KMS-11 (cell line): Measurements from ENCODE around the gene NOS3.
"Not testable (repeated sequence)": the region's sequence is repeated elsewhere in the genome, so short reads cannot be mapped to it uniquely, and the experiment has no call there.

ENCODE experiments used
- H2AFZ ChIP-seq: fragments of 200-600 bp; sonication (generic); 2 replicates; pipeline ENCODE4 v1.6.1; 2016; ENCODE audit warnings: antibody characterized with exemption, mixed run types, low read depth
- H3K27ac ChIP-seq: fragments of 200-600 bp; sonication (generic); 2 replicates; pipeline ENCODE4 v1.6.1; 2016; ENCODE audit warnings: mild to moderate bottlenecking, mixed run types
- H3K27me3 ChIP-seq: fragments of 200-600 bp; sonication (generic); 2 replicates; pipeline ENCODE4 v1.6.1; 2017; ENCODE audit warnings: mild to moderate bottlenecking, low read depth, mixed run types, moderate library complexity; ENCODE audit not compliant: insufficient read depth
- H3K36me3 ChIP-seq: fragments of 200-600 bp; sonication (generic); 2 replicates; pipeline ENCODE4 v1.6.1; 2017; ENCODE audit warnings: mild to moderate bottlenecking, mixed run types; ENCODE audit not compliant: insufficient read depth
- H3K4me1 ChIP-seq: fragments of 200-600 bp; sonication (generic); 2 replicates; pipeline ENCODE4 v1.6.1; 2016; ENCODE audit warnings: mild to moderate bottlenecking, low read depth, mixed run types; ENCODE audit not compliant: poor library complexity, severe bottlenecking
- H3K4me2 ChIP-seq: fragments of 200-600 bp; sonication (generic); 2 replicates; pipeline ENCODE4 v1.7.0; 2016; ENCODE audit warnings: mild to moderate bottlenecking, mixed run types
- H3K4me3 ChIP-seq: fragments of 200-600 bp; sonication (generic); IDR thresholded peaks from 2 replicates; pipeline ENCODE4 v1.6.1; 2017; ENCODE audit warnings: low read depth, low read length, mixed read lengths; ENCODE audit not compliant: insufficient read depth
- H3K79me2 ChIP-seq: fragments of 200-600 bp; sonication (generic); 2 replicates; pipeline ENCODE4 v1.6.1; 2016; ENCODE audit warnings: low read depth, mixed run types; ENCODE audit not compliant: insufficient read depth
- H3K9ac ChIP-seq: fragments of 200-600 bp; sonication (generic); 2 replicates; pipeline ENCODE4 v1.6.1; 2016; ENCODE audit warnings: mild to moderate bottlenecking, mixed run types
- H4K20me1 ChIP-seq: fragments of 200-600 bp; sonication (generic); 2 replicates; pipeline ENCODE4 v1.6.1; 2016; ENCODE audit warnings: mild to moderate bottlenecking, mixed run types; ENCODE audit not compliant: insufficient read depth
- TF ChIP-seq, protein P1 (sequence below): fragments of 200-600 bp; sonication (generic); conservative IDR thresholded peaks from 2 replicates; pipeline ENCODE4 v1.6.1; 2017; ENCODE audit warnings: low read depth, mild to moderate bottlenecking, antibody characterized with exemption, low read length, moderate library complexity, mixed read lengths

NOS3 gene

GRCh38 chr7:151011097-151011409, 20.2 kb downstream of the NOS3 start:
- no peaks in the 10 kb centered on the region for H3K36me3 ChIP-seq
- no peak overlapping the region for H3K4me2 ChIP-seq
- H4K20me1 ChIP-seq = no peaks in the 10 kb centered on the region
- TF ChIP-seq, protein P1, sequence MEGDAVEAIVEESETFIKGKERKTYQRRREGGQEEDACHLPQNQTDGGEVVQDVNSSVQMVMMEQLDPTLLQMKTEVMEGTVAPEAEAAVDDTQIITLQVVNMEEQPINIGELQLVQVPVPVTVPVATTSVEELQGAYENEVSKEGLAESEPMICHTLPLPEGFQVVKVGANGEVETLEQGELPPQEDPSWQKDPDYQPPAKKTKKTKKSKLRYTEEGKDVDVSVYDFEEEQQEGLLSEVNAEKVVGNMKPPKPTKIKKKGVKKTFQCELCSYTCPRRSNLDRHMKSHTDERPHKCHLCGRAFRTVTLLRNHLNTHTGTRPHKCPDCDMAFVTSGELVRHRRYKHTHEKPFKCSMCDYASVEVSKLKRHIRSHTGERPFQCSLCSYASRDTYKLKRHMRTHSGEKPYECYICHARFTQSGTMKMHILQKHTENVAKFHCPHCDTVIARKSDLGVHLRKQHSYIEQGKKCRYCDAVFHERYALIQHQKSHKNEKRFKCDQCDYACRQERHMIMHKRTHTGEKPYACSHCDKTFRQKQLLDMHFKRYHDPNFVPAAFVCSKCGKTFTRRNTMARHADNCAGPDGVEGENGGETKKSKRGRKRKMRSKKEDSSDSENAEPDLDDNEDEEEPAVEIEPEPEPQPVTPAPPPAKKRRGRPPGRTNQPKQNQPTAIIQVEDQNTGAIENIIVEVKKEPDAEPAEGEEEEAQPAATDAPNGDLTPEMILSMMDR = no peak
- H3K27me3 ChIP-seq = no peaks in the 10 kb centered on the region; the same call in 1 of the 2 replicates
- peaks cover 14% of the 10 kb centered on the region for H3K4me1 ChIP-seq
- H3K27ac ChIP-seq = no peak overlapping the region
- no peak overlapping the region for H3K9ac ChIP-seq
- H2AFZ ChIP-seq = no peak overlapping the region
- H3K4me3 ChIP-seq = no peak overlapping the region
- H3K79me2 ChIP-seq = no peaks in the 10 kb centered on the region

- H3K27ac ChIP-seq, H3K9ac ChIP-seq, H2AFZ ChIP-seq, H3K27me3 ChIP-seq, H4K20me1 ChIP-seq, H3K36me3 ChIP-seq, H3K4me2 ChIP-seq, H3K4me3 ChIP-seq, H3K79me2 ChIP-seq: not testable (repeated sequence)
- peaks cover 14% of the 10 kb centered on the region for H3K4me1 ChIP-seq
These were observed 20.8 kb downstream of the NOS3 start for GRCh38 chr7:151011616-151012015.

DNA sequence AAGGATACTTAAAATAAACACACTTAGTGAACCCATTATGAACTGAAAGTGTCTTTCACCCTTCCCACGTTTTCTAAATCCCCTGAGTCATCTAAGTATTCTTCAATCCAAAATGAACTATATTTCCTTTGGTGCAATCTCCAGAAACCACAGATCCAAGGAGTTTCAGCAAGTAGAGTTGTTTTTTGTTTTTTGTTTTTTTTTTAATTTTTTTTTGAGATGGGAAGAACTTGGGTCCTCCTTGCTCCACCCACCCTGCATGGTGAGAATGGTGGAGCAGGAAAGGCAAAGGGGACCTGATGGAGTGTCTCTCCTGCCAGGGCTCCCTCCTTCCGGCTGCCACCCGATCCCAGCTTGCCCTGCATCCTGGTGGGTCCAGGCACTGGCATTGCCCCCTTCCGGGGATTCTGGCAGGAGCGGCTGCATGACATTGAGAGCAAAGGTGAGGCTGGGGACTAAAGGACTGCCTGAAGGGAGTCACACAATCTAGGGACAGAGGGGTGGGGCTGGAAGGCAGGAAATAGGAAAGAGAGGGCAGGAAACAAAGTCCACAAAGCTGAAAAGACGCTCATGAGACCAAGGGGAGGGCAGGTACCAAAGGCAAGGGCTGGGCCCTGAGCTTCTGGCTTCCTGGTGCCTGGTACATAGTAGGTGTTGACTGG, 21.3 kb downstream of the NOS3 start:
- Histone ChIP-seq H2AFZ (no peak overlapping the region), H3K4me3 (no peak overlapping the region), H3K36me3 (no peaks in the 10 kb centered on the region), H3K79me2 (no peaks in the 10 kb centered on the region), H4K20me1 (no peaks in the 10 kb centered on the region), H3K27me3 (no peaks in the 10 kb centered on the region; the same call in 1 of the 2 replicates), H3K4me2 (no peak overlapping the region), H3K27ac (no peak overlapping the region), H3K9ac (no peak overlapping the region), H3K4me1 (peaks cover 14% of the 10 kb centered on the region)
- TF ChIP-seq, protein P1 = no peak

GRCh38 chr7:151012911-151013347, 22.1 kb downstream of the NOS3 start:
- H3K4me2 ChIP-seq = peak overlapping the region; percentile 93; the same call in 1 of the 2 replicates
- H3K27me3 ChIP-seq = no peaks in the 10 kb centered on the region; the same call in 1 of the 2 replicates
- TF ChIP-seq, protein P1 = peak; percentile 56
- peak overlapping the region; percentile 97; the same call in 1 of the 2 replicates for H2AFZ ChIP-seq
- peak overlapping the region; percentile 86; the same call in 1 of the 2 replicates for H3K9ac ChIP-seq
- no peaks in the 10 kb centered on the region for H3K79me2 ChIP-seq
- peaks cover 14% of the 10 kb centered on the region for H3K4me1 ChIP-seq
- H4K20me1 ChIP-seq = no peaks in the 10 kb centered on the region
- H3K36me3 ChIP-seq = no peaks in the 10 kb centered on the region
- H3K27ac ChIP-seq = peak overlapping the region; percentile 55; the same call in 1 of the 2 replicates
- H3K4me3 ChIP-seq = no peak overlapping the region

DNA sequence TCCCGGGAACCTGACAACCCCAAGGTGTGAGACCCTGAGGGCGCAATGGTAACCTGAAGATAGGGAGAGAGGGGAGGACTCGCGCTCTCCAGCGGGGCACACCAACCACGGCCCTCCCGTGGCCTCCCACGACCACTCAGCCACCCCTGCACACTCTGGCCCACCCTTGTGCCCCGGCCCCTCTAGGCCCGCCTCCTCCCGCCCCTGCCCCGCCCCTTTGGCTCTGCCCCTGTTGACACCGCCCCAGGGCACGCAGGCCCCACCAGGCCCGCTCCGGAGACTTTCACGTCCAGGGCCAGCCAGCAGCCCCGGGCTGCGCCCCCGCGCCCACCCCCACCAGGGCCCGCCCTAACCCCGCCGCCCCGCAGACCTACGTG, 22.5 kb downstream of the NOS3 start:
- peak overlapping the region; percentile 61 for H3K4me3 ChIP-seq
- peak overlapping the region; percentile 86 for H3K9ac ChIP-seq
- TF ChIP-seq, protein P1 = no peak
- H3K4me2 ChIP-seq = peak overlapping the region; percentile 93; the same call in 1 of the 2 replicates
- H2AFZ ChIP-seq = peak overlapping the region; percentile 97; the same call in 1 of the 2 replicates
- H3K27ac ChIP-seq = peak overlapping the region; percentile 55; the same call in 1 of the 2 replicates
- H3K4me1 ChIP-seq = peaks cover 17% of the 10 kb centered on the region
- no peaks in the 10 kb centered on the region for H3K79me2 ChIP-seq
- H3K27me3 ChIP-seq = no peaks in the 10 kb centered on the region; the same call in 1 of the 2 replicates
- H3K36me3 ChIP-seq = no peaks in the 10 kb centered on the region
- H4K20me1 ChIP-seq = no peaks in the 10 kb centered on the region
